GM12801 (cell line): Measurements from ENCODE around the gene SEMA5B.

Source experiments
- TF ChIP-seq, protein P1 (sequence below): IDR thresholded peaks from one replicate; pipeline ENCODE4 v1.5.1; 2011; ENCODE audit warnings: control low read depth; ENCODE audit not compliant: insufficient read length; ENCODE audit errors: extremely low read depth

The SEMA5B gene

DNA sequence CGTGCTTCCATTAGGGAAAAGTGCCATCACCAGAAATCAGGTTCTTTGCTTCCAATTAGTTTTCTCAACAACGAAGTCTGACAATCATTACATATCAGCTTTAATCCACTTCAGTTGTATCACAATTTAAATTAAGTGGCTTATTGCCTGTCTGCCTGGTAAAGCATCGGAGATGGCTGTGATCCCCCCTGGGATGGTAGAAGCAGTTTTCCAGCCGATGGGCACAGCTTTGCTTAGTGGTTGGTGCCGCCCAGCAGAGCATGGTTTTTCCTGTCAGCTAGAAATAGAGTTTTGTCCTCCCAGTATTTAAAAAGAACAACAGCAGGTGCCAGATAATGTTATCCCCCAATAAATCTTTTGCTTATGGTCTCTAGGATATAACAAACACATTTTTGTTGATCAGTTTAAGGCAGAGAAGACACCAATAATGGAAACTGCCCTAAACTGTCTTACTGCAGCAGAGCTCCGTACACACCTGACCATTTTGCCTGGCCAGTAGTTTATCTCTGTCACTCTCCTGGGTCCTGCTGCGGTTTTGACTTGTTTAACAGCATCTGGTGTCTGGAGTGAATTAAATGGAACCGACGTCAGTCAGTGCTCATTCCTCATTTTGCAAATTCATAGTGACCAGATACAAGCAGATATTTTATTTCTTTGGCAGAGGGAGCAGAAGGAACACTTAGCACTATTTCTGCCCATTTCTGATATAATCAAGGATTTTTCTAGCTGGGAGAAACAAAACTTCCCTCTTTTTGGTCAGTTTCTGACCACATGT, 153.6 kb downstream of the SEMA5B start:
- TF ChIP-seq, protein P1, sequence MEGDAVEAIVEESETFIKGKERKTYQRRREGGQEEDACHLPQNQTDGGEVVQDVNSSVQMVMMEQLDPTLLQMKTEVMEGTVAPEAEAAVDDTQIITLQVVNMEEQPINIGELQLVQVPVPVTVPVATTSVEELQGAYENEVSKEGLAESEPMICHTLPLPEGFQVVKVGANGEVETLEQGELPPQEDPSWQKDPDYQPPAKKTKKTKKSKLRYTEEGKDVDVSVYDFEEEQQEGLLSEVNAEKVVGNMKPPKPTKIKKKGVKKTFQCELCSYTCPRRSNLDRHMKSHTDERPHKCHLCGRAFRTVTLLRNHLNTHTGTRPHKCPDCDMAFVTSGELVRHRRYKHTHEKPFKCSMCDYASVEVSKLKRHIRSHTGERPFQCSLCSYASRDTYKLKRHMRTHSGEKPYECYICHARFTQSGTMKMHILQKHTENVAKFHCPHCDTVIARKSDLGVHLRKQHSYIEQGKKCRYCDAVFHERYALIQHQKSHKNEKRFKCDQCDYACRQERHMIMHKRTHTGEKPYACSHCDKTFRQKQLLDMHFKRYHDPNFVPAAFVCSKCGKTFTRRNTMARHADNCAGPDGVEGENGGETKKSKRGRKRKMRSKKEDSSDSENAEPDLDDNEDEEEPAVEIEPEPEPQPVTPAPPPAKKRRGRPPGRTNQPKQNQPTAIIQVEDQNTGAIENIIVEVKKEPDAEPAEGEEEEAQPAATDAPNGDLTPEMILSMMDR: no peak

GRCh38 chr3:122868322-122868721, 159.2 kb downstream of the SEMA5B start:
- TF ChIP-seq, protein P1: no peak

DNA sequence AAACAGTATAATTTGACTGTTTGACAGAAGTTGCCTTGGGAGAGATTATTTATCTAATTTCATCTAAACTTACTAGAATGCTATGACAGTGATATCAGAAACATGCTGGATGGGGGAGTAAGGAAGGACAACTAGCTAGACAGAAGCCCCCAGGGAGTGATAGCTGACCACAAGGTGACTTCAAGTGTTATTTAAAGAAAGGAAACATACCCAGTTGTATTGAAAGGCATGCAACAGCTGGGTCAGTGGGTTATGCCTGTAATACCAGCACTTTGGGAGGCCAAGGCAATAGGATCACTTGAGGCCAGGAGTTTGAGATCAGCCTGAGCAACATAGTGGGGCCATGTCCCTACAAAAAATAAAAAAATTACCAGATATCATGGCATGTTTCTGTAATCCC, 163.1 kb downstream of the SEMA5B start:
- TF ChIP-seq, protein P1: no peak

DNA sequence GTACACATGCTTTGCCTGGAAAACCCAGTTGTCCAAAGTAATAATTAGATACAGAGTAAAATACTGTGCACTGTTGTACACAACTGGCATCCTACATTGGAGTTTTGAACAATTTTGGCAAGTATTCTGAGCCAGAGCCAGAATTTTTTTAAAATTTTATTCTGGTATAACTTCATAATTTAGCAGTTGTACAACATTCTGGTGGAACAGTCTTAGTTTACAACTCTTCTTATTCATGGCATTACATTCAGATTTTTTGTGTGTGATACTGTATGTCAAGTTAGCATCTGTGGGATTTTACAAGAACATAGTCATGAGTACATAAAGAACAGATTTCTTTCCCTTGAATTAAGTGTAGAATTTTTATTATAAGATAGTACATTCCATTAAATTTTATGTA, 165.2 kb downstream of the SEMA5B start:
- TF ChIP-seq, protein P1: no peak
